ENCODE results near the gene USP54.
"Not testable (repeated sequence)": the region's sequence is repeated elsewhere in the genome, so short reads cannot be mapped to it uniquely, and the experiment has no call there.

USP54 gene, protein sequence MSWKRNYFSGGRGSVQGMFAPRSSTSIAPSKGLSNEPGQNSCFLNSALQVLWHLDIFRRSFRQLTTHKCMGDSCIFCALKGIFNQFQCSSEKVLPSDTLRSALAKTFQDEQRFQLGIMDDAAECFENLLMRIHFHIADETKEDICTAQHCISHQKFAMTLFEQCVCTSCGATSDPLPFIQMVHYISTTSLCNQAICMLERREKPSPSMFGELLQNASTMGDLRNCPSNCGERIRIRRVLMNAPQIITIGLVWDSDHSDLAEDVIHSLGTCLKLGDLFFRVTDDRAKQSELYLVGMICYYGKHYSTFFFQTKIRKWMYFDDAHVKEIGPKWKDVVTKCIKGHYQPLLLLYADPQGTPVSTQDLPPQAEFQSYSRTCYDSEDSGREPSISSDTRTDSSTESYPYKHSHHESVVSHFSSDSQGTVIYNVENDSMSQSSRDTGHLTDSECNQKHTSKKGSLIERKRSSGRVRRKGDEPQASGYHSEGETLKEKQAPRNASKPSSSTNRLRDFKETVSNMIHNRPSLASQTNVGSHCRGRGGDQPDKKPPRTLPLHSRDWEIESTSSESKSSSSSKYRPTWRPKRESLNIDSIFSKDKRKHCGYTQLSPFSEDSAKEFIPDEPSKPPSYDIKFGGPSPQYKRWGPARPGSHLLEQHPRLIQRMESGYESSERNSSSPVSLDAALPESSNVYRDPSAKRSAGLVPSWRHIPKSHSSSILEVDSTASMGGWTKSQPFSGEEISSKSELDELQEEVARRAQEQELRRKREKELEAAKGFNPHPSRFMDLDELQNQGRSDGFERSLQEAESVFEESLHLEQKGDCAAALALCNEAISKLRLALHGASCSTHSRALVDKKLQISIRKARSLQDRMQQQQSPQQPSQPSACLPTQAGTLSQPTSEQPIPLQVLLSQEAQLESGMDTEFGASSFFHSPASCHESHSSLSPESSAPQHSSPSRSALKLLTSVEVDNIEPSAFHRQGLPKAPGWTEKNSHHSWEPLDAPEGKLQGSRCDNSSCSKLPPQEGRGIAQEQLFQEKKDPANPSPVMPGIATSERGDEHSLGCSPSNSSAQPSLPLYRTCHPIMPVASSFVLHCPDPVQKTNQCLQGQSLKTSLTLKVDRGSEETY (N-terminal part only)

DNA sequence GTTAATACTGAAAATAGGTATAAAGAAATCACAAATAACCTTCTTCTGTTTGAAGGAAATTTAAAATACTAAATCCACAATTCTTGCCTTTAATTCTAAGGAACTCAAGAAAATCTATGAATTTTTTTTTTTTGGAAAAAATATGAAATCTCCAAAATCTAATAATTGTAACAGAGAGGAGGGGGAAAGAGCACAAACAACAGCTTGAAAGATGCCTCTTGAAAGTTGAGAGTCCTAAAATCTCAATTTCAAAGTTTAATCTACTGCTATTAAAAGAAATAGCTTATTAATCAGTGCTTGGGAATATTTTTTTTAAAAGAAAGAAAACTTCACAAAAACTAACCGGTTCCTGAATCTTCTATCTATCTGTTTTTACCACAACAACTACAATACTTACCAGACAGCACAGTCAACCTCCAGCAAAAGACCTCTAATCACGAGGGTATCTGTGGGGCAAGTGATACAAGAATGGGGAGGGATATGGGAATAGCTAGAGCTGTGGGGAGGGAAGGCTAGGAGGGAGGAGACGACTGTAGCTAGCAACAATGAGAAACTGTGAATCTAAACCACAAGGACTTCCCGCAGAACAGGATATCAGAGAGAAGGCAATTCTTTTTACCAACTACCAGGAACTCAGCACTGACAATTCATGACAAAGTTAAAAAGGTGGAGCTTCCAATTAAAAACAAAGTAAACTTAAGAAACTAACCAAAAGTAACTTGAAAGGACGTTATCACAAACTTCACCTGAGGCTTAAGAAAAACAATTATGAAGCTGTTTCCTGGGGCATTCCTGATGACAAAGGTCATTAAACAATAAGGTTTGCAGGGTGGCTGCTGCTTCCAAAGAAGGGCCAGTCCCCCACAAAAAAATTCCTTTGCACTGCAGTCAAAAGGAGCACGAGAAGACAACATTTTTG is at the start of gene USP54:
Gene USP54, minus strand, starts transcription at position 462 of the 919 bp plus-strand sequence. CDS start 15,684 bp downstream, outside the sequence.
- no peak for DNase-seq (ENCODE audit: low spot score)

GRCh38 chr10:73639286-73639685 is 48.1 kb upstream of the USP54 start:
- DNase-seq (ENCODE audit: low spot score) = no peak

DNA sequence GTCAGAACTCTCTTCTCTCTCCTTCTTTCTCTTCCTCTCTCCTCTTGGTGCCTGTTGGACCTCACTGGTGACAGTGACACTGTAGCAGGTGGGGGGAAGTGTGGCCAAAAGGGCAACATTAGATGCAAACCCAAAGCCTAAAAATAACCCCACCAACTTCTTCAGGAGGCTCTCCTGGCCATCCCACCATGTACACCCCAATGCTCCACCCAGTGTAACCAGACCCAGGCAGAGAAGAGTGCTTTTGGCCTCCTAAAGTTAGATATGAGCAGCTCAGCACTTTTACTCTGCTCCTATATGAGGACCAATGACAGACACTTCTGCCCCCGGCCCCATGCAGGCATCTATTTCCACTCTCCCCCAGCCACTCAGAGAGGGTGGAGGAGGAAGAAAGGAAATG is 44.6 kb upstream of the USP54 start:
- DNase-seq (ENCODE audit: low spot score) = no peak

DNA sequence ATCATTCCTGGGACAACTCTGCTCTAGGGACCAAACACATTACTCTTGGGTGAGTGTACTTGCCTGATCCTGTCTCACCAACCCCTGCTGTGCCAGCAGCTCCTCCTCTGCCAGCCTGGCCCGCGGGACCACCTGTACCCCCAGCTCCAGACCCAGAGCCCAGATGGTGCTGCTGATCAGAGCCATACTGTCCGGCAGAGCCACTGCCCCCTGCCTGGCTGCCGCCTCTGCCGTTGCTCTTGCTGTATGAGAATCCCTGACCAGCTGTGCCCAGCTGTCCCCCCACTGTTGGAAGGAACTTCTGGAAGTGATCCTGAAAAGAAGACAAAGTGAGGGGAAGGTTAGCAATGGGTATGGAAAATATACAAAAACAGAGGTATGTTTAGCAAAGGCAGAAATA is 43.3 kb upstream of the USP54 start:
- DNase-seq (ENCODE audit: low spot score) = no peak

DNA sequence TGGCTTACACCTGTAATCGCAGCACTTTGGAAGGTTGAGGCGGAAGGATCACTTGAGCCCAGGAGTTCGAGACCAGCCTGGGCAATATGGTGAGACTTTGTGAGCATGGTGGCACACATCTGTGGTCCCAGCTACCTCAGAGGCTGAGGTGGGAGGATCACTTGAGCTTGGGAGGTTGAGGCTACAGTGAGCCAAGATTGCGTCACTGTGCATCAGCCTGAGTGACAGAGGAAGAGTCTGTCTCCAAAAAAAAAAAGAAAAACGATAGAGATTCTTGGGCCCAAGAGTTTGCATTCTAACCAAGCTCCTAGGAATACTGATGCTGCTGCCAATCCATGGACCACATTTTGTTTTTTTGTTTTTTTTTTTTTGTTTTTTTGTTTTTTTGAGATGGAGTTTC is 38.0 kb upstream of the USP54 start:
- no peak for DNase-seq (ENCODE audit: low spot score)

GRCh38 chr10:73628405-73628804 is 37.3 kb upstream of the USP54 start:
- DNase-seq (ENCODE audit: low spot score) = no peak

GRCh38 chr10:73627300-73627699 is 36.2 kb upstream of the USP54 start:
- DNase-seq (ENCODE audit: low spot score) = no peak

GRCh38 chr10:73625884-73626752 is 35.0 kb upstream of the USP54 start:
- DNase-seq (ENCODE audit: low spot score) = peak; percentile 88

DNA sequence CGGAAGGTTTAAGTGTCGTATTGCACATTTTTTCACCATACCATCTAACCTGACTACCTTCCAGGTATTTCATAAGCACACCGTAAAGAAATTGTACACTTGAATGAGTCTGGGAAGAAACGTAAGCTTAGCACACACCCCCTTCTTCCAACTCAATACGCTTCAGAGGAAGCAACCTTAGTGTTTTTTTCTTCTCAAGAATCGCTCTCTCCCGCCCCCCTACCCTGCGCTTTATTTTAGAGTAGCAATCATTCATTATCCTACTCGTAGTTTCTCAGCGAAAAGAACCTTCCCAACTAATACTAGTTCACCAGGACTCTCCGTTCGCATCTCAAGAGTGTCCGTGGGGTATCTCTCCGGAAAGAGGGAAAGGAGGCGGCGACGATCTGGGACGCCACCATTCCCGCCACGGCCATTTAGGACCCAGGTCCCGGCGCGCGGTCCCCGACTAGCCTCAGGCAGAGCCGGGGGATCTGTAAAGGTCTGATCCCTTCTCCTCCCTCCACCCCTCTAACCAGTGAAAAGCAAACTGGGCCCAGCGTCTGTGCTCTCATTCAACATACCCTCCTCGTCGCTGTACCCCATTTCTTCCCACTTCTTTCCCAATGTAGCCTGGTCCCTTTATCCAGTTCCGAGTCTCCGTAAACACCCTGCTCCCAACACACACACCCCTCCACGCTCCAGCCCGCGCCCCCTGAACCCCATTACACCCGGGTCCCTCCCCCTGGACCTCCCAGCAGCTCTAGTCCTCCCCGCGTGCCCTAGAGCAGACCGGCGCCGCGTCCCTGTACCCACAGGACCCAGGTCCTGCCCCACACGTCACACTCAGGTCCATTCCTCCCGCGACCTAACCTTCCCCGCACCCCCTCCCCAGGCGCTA is 34.1 kb upstream of the USP54 start:
- peak; percentile 56 for DNase-seq (ENCODE audit: low spot score)

- no peak for DNase-seq (ENCODE audit: low spot score)
Observed at GRCh38 chr10:73623056-73623455, 31.9 kb upstream of the USP54 start.

GRCh38 chr10:73620974-73621373 is 29.8 kb upstream of the USP54 start:
- DNase-seq (ENCODE audit: low spot score) = not testable (repeated sequence)

DNA sequence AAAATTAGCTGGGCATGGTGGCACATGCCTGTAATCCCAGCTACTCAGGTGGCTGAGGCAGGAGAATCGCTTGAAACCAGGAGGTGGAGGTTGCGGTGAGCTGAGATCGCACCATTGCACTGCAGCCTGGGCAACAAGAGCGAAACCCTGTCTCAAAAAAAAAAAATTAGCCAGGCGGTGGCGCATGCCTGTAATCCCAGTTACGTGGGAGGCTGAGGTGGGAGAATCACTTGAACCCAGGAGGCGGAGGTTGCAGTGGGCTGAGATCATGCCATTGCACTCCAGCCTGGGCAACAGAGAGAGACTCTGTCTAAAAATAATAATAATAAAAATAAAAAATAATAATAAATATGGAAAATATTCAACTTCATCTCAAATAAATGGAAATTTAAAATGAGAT is 26.0 kb upstream of the USP54 start:
- DNase-seq (ENCODE audit: low spot score) = not testable (repeated sequence)

GRCh38 chr10:73614720-73615119 is 23.6 kb upstream of the USP54 start:
- no peak for DNase-seq (ENCODE audit: low spot score)

DNA sequence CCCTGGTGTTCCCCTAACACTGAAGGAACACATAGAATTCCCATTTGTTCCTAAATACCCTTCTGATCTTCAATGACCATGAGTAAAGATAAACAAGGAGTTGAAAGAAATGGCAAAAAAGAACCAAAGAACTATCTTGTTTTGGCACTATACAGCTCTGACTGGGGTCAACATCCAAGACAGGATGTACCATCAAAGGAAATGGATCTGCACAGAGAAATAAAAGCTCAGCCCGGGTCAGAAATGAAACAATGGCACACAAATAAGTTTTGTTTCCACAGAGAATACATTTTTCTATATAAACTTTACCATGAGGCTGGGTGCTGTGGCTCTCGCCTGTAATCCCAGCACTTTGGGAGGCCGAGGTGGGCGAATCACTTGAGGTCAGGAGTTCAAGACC is 18.0 kb upstream of the USP54 start:
- no peak for DNase-seq (ENCODE audit: low spot score)

GRCh38 chr10:73601486-73601921 is 10.4 kb upstream of the USP54 start:
- DNase-seq (ENCODE audit: low spot score) = peak; percentile 15

GRCh38 chr10:73597346-73597745 is 6.2 kb upstream of the USP54 start:
- no peak for DNase-seq (ENCODE audit: low spot score)

DNA sequence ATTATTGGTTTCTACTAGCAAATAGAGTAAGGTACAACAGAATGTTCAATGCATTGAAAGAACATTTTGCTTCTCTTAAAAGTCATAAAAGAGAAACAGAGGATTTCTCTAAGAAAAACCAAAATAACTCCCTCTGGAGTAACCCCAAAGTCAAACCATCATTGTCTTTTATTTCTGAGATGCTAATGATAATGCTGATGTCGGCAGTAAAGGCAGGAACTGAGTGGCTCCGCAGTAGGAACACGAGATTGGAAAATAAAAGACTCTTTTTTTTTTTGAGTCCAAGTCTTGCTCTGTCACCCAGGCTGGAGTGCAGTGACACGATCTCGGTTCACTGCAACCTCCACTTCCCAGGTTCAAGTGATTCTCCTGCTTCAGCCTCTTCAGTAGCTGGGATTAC is 2.7 kb upstream of the USP54 start:
- no peak for DNase-seq (ENCODE audit: low spot score)

DNA sequence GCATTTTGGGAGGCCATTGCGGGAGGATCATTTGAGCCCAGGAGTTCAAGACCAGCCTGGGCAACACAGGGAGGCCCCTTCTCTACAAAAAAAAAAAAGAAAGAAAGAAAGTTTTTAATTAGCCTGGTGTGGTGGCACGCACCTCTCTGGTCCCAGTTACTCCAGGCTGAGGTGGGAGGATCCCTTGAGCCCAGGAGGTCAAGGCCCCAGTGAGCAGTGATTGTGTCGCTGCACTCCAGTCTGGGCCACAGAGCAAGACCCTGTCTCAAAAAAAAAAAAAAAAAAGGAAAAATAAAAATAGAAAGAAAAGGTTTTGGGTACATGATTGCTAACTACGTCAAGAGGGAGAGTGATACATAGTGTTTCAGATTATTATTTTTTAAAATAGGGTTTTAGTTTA is 2.0 kb upstream of the USP54 start:
- DNase-seq (ENCODE audit: low spot score) = no peak

DNA sequence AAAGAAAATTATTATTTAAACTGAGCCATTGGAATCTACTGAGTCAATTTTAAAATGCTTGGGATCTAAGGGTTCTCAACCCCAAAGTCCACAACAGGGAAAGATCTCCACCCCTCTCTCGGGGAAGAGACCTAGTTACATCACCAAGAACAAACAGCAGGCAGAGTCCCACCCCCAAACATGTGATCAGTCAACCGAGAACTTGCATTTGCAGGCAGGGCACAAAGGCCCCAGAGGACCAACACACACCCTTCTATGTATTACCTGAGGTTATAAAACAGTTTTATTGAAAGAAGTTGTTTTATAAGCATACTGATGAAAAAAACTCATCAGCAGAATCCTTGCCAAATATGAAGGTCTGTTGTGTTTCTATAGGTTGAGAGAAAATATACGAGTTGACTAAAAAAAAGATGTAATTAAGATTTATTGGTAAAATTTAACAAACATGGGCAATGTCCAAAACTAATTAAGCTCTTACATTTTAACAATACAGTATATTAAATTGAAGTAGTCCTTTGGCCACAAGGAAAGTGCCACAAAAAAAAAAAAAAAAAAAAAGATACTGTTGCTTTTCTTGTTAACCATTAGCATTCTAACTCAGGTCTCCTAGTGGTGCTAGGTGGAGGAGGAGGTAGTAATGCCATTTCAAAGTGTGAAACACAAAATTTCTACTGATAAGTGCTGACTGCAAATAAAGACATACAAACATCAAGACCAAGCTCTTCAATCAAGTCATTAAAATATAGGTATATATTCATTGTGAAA is 975 bp upstream of the USP54 start:
- peak; percentile 29 for DNase-seq (ENCODE audit: low spot score)

Measured in D341Med (cell line).